ENCODE data around the gene LHFPL3.

- TF ChIP-seq, protein P1, sequence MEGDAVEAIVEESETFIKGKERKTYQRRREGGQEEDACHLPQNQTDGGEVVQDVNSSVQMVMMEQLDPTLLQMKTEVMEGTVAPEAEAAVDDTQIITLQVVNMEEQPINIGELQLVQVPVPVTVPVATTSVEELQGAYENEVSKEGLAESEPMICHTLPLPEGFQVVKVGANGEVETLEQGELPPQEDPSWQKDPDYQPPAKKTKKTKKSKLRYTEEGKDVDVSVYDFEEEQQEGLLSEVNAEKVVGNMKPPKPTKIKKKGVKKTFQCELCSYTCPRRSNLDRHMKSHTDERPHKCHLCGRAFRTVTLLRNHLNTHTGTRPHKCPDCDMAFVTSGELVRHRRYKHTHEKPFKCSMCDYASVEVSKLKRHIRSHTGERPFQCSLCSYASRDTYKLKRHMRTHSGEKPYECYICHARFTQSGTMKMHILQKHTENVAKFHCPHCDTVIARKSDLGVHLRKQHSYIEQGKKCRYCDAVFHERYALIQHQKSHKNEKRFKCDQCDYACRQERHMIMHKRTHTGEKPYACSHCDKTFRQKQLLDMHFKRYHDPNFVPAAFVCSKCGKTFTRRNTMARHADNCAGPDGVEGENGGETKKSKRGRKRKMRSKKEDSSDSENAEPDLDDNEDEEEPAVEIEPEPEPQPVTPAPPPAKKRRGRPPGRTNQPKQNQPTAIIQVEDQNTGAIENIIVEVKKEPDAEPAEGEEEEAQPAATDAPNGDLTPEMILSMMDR (IDR thresholded peaks at IDR 0.05) = no peak
- TF ChIP-seq ZFX (IDR thresholded peaks at IDR 0.05; ENCODE audit: borderline replicate concordance) = no peak
Measured at GRCh38 chr7:104509874-104510273, 181.5 kb downstream of the LHFPL3 start.
